ENCODE data around the gene SORCS2. TPM values are rescaled to one million over a fixed set of nuclear protein-coding genes. Genes with fewer than 3 reads are reported as not detected.
A peak's percentile ranks its signal among the peaks of the same experiment; 100 is the strongest.

SORCS2 gene
- total RNA-seq, 1 donor from 2014 or later = 7.2 TPM

DNA sequence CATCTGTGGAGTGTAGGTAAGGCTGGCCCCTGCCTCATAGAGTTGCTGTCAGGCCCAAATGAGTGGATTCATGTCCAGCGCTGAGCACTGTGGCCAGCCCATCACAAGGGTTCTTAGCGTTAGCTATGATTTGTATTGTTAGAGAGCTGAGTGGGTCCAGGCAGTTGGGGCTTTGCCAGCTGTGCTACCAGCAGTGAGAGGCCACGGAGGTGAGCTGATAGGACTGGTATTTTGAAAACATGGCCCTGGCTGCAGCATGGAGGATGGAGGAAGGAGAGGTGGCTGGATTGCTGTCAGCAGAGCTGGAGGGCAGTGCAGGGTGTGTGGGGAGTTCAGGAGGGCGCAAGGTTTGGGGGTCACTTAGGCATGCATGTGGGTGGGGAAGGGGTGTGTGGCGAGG lies 172.6 kb downstream of the SORCS2 start:
- H3K27me3 ChIP-seq = no peaks in the 10 kb centered on the region
- no peak overlapping the region for H3K27ac ChIP-seq
- peak; percentile 58 for ATAC-seq
- TF ChIP-seq, protein P1, sequence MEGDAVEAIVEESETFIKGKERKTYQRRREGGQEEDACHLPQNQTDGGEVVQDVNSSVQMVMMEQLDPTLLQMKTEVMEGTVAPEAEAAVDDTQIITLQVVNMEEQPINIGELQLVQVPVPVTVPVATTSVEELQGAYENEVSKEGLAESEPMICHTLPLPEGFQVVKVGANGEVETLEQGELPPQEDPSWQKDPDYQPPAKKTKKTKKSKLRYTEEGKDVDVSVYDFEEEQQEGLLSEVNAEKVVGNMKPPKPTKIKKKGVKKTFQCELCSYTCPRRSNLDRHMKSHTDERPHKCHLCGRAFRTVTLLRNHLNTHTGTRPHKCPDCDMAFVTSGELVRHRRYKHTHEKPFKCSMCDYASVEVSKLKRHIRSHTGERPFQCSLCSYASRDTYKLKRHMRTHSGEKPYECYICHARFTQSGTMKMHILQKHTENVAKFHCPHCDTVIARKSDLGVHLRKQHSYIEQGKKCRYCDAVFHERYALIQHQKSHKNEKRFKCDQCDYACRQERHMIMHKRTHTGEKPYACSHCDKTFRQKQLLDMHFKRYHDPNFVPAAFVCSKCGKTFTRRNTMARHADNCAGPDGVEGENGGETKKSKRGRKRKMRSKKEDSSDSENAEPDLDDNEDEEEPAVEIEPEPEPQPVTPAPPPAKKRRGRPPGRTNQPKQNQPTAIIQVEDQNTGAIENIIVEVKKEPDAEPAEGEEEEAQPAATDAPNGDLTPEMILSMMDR (IDR thresholded peaks at IDR 0.05) = no peak
- peak; percentile 83 for DNase-seq
- no peaks in the 10 kb centered on the region for H3K9me3 ChIP-seq
- intact Hi-C loops (cut with DNase I) = no loop called here
- no peak overlapping the region for H3K4me3 ChIP-seq
- H3K4me1 ChIP-seq = peaks cover 22% of the 10 kb centered on the region
- no peaks in the 10 kb centered on the region for H3K36me3 ChIP-seq

DNA sequence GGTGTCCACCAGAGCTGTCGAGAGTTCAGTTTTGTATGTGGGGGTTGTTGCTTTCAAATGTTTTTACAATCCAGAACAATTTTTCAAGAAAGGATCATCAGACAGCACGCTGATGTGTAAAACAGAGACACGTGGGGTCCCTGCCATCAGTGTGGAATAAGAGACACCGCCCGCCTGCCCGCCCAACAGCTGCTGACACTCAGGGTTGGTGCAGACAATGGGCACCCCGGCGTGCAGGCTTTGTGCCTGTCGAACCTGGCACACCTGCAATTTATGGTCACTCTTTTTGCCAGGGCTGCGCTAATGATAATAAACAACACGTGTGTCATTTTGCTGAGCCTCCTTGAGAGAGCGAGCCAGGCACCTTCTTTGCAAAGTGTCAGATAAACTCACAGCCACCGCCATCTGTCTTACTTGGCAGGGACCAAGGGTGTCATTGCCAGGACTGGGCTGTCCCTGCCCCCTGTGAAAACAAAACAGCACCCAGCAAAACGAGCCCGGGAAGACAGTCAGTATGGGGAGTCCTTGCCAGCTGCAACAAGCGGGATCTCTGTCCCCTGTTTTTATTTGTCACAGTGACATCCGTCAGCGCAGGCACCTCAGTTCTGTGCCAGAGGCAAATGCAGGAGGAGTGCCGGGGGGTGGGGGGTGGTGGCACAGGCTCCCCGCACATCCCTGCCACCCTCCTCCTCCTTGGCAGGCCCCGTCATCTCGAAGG lies 173.3 kb downstream of the SORCS2 start:
- ATAC-seq (peak; percentile 3), DNase-seq (peak; percentile 63)
- intact Hi-C loops (cut with DNase I) = no loop called here
- TF ChIP-seq, protein P1 (IDR thresholded peaks at IDR 0.05) = no peak
- no peaks in the 10 kb centered on the region for H3K9me3 ChIP-seq
- no peaks in the 10 kb centered on the region for H3K27me3 ChIP-seq
- H3K4me3 ChIP-seq = no peak overlapping the region
- peaks cover 22% of the 10 kb centered on the region for H3K4me1 ChIP-seq
- no peaks in the 10 kb centered on the region for H3K36me3 ChIP-seq
- no peak overlapping the region for H3K27ac ChIP-seq

DNA sequence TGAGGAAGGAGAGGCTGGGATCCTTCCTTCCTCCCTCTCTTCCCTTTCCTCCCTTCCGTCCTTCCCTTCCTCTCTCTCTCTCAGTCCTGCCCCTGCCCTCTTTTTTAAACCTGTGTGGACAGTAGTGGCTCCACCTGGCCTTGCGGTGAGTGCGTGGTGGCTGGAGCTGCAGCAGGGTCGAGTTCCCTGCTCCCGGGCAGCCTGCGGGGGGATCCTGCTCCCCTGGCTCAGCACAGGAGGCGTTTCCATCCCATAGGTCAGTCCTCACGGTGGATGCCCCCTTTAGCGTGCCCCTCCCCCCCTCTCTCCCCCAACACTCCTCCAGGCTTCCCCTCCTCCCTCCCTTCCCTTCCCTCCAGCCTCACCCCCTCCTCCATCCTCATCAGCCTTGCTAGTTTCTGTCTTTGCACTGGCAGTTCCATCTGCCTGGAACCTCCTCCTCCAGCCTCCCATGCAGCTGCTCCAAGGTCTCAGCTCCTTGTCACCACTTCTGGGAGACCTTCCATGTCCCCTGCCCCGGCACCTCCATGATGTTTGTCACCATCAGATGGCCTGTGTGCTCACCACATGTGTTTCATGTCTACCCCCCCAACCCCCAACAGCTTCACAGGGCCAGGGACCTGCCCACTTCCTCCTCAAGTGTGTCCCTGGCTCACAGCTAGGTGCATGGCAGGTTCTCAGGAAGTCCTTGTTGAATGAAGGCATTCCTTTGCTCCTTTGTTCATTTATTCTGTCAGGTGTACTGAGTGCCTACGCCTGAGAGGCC lies 174.0 kb downstream of the SORCS2 start:
- intact Hi-C loops (cut with DNase I) = no loop called here
- H3K27ac ChIP-seq = no peak overlapping the region
- TF ChIP-seq, protein P1 (IDR thresholded peaks at IDR 0.05) = no peak
- H3K27me3 ChIP-seq = no peaks in the 10 kb centered on the region
- H3K9me3 ChIP-seq = no peaks in the 10 kb centered on the region
- DNase-seq (peak; percentile 72), ATAC-seq (peak; percentile 71)
- peaks cover 19% of the 10 kb centered on the region for H3K4me1 ChIP-seq
- H3K4me3 ChIP-seq = no peak overlapping the region
- H3K36me3 ChIP-seq = no peaks in the 10 kb centered on the region

DNA sequence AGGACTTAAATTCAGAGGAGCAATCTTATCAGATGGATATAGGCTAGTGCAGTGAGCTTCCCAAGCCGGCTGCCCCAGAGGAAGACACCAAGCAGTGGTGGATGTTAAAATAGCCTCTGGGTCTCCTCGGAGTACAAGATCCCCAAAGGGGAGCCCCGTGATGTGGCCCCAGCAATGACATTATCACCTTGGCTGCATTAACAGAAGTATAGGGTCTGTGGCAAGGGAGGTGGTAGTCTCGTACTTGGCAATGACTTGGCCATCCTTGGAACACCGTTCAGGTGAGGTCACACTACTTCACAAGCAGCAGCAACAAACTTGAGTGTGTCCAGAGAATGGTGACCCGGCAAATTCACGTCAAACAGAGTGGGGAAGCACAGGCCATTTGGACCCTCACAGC lies 174.6 kb downstream of the SORCS2 start:
- no peak overlapping the region for H3K4me3 ChIP-seq
- ATAC-seq (peak; percentile 2), DNase-seq (no peak)
- intact Hi-C loops (cut with DNase I) = no loop called here
- H3K27ac ChIP-seq = no peak overlapping the region
- TF ChIP-seq, protein P1 (IDR thresholded peaks at IDR 0.05) = no peak
- H3K4me1 ChIP-seq = peaks cover 19% of the 10 kb centered on the region
- H3K9me3 ChIP-seq = no peaks in the 10 kb centered on the region
- H3K27me3 ChIP-seq = no peaks in the 10 kb centered on the region
- H3K36me3 ChIP-seq = no peaks in the 10 kb centered on the region

DNA sequence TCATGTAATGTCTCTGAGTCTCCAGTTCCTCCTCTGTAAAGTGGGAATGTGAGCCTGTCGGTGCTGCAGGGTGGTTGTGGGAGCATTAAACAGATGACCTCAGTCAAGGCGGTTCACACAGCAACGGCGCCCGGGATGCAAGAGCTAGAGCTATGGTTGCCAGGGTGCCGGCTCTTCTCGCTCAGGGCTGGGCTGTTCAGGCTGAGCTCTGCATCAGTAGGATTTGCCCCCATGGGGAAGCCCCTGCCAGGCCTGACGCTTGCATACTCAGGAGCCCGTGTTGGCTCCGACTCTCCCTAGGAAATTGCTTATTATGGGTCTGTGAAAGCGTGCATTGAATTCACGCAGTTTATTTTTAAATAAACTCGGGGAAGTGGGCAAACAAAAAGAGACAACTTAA lies 175.1 kb downstream of the SORCS2 start:
- no peak for DNase-seq
- Histone ChIP-seq H3K9me3 (no peaks in the 10 kb centered on the region), H3K27me3 (no peaks in the 10 kb centered on the region)

More for the DNA sequence above, 175.1 kb downstream of the SORCS2 start:
- no peak for ATAC-seq
- Histone ChIP-seq H3K4me3 (no peak overlapping the region), H3K27ac (no peak overlapping the region), H3K4me1 (peaks cover 19% of the 10 kb centered on the region), H3K36me3 (no peaks in the 10 kb centered on the region)
- TF ChIP-seq, protein P1 (IDR thresholded peaks at IDR 0.05) = no peak
- intact Hi-C loops (cut with DNase I) = no loop called here
